ENCODE measurements around the gene APOC1. TPM values are rescaled to one million over a fixed set of nuclear protein-coding genes. Genes with fewer than 3 reads are reported as not detected.
"Not testable (repeated sequence)": the region's sequence is repeated elsewhere in the genome, so short reads cannot be mapped to it uniquely, and the experiment has no call there.

APOC1 gene
- total RNA-seq, 1 experiment from 2014 or later, result 250 TPM

DNA sequence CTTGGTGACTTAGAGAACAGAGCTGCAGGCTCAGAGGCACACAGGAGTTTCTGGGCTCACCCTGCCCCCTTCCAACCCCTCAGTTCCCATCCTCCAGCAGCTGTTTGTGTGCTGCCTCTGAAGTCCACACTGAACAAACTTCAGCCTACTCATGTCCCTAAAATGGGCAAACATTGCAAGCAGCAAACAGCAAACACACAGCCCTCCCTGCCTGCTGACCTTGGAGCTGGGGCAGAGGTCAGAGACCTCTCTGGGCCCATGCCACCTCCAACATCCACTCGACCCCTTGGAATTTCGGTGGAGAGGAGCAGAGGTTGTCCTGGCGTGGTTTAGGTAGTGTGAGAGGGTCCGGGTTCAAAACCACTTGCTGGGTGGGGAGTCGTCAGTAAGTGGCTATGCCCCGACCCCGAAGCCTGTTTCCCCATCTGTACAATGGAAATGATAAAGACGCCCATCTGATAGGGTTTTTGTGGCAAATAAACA, 9.9 kb downstream of the APOC1 start:
- H3K9me3 ChIP-seq, result no peaks in the 10 kb centered on the region
- DNase-seq, result peak in 1 of 2 experiments; percentile 59
- no TSS peak for BruUV-seq (replicated peaks)
- peaks cover 12% of the 10 kb centered on the region for H3K36me3 Mint-ChIP-seq (ENCODE audit: insufficient read depth, unreplicated experiment)
- peaks cover 1% of the 10 kb centered on the region; the same call in 1 of the 2 replicates for H3K36me3 ChIP-seq (ENCODE audit: control insufficient read depth, insufficient read depth, low read length)
- TF ChIP-seq CTCF (IDR thresholded peaks at IDR 0.05; ENCODE audit: insufficient read depth in 1 of 2, low read depth in 1 of 2, low read length in 1 of 2, severe bottlenecking in 1 of 2, unreplicated experiment in 1 of 2), result no peak
- ChIA-PET CTCF (interaction anchor here (0.5 to 0.7 kb wide), 3 partner anchors 12 to 80 kb away, joined by 3 to 6 read pairs (median 3); partner anchors contain the start of gene APOE), POLR2A (interaction anchor here (1.1 kb wide), 2 partner anchors 9 to 18 kb away, joined by 4 to 5 read pairs; partner anchors contain the start of gene APOE)
- peaks cover 16% of the 10 kb centered on the region for H3K4me1 ChIP-seq
- H3K27me3 ChIP-seq (replicated peaks; ENCODE audit: control insufficient read depth, insufficient read depth, low read length), result no peaks in the 10 kb centered on the region
- H3K9me3 Mint-ChIP-seq (ENCODE audit: unreplicated experiment), result no peaks in the 10 kb centered on the region
- peak overlapping the region; percentile 82 for H3K27ac Mint-ChIP-seq (ENCODE audit: unreplicated experiment)
- H3K4me3 ChIP-seq (ENCODE audit: low read depth, low read length), result no peak overlapping the region
- peak overlapping the region; percentile 31 for H3K4me3 Mint-ChIP-seq (ENCODE audit: unreplicated experiment)
- intact Hi-C loops (cut with micrococcal nuclease; ENCODE audit: unreplicated experiment), result no loop called here
- no peaks in the 10 kb centered on the region for H3K27me3 Mint-ChIP-seq (ENCODE audit: insufficient read depth, unreplicated experiment)
- H3K4me1 Mint-ChIP-seq (ENCODE audit: low read depth, unreplicated experiment), result peaks cover 15% of the 10 kb centered on the region

DNA sequence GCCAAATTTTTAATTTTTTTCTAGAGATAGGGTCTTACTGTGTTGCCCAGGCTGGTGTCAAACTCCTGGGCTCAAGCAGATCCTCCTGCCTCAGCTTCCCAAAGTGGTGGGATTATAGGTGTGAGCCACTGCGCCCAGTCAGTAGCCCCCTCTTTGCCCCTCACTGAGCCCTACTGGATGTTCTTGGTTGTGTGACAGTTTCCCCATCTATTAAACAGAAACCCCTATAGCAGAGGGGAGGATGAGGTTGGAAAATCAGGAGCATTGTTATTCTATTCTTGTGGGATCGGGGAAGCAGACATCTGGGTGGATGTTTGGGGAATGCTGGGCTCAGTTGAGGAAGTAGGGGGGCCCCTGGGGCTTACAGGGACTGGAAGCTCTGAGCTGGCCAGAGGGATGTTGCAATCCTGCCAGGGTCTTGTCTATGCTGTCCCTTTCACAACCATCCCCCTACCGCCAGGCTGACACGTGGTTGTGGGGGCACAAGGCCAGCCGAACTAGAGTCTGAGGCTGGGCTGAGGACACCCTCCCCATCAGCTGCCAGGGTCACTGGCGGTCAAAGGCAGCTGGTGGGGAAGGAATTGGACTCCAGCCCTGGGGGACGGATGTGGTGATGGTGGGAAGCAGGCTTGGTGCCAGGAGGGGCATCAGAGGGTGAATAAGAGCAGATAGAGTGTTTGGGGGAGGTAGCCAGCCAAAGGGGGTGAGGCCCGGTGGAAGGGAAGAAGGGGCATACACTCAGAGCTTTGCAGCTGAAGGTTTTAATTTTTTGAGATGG, 10.9 kb downstream of the APOC1 start:
- H3K27me3 Mint-ChIP-seq (ENCODE audit: insufficient read depth, unreplicated experiment), result no peaks in the 10 kb centered on the region
- H3K4me1 ChIP-seq, result peaks cover 14% of the 10 kb centered on the region
- intact Hi-C loops (cut with micrococcal nuclease; ENCODE audit: unreplicated experiment), result no loop called here
- ChIA-PET POLR2A (interaction anchor here (0.5 kb wide), 1 partner anchor 80 kb away, joined by 5 read pairs; no protein-coding TSS in a partner anchor), CTCF (no interaction called here)
- H3K9me3 ChIP-seq, result no peaks in the 10 kb centered on the region
- TF ChIP-seq CTCF (IDR thresholded peaks at IDR 0.05; ENCODE audit: insufficient read depth in 1 of 2, low read depth in 1 of 2, low read length in 1 of 2, severe bottlenecking in 1 of 2, unreplicated experiment in 1 of 2), result no peak
- no peak overlapping the region for H3K4me3 ChIP-seq (ENCODE audit: low read depth, low read length)
- peaks cover 15% of the 10 kb centered on the region for H3K4me1 Mint-ChIP-seq (ENCODE audit: low read depth, unreplicated experiment)
- H3K9me3 Mint-ChIP-seq (ENCODE audit: unreplicated experiment), result no peaks in the 10 kb centered on the region
- peaks cover 1% of the 10 kb centered on the region; the same call in 1 of the 2 replicates for H3K36me3 ChIP-seq (ENCODE audit: control insufficient read depth, insufficient read depth, low read length)
- peaks cover 12% of the 10 kb centered on the region for H3K36me3 Mint-ChIP-seq (ENCODE audit: insufficient read depth, unreplicated experiment)
- no TSS peak for BruUV-seq (replicated peaks)
- DNase-seq, result no peak
- no peak overlapping the region for H3K27ac Mint-ChIP-seq (ENCODE audit: unreplicated experiment)
- H3K4me3 Mint-ChIP-seq (ENCODE audit: unreplicated experiment), result no peak overlapping the region
- H3K27me3 ChIP-seq (replicated peaks; ENCODE audit: control insufficient read depth, insufficient read depth, low read length), result no peaks in the 10 kb centered on the region

GRCh38 chr19:44926245-44927077, 12.1 kb downstream of the APOC1 start:
- H3K27me3 ChIP-seq (replicated peaks; ENCODE audit: control insufficient read depth, insufficient read depth, low read length); H3K9me3 ChIP-seq; H3K27me3 Mint-ChIP-seq (ENCODE audit: insufficient read depth, unreplicated experiment); H3K9me3 Mint-ChIP-seq (ENCODE audit: unreplicated experiment); H3K36me3 ChIP-seq (ENCODE audit: control insufficient read depth, insufficient read depth, low read length); H3K4me1 ChIP-seq; CTCF ChIA-PET; DNase-seq; POLR2A ChIA-PET; BruUV-seq (replicated peaks); intact Hi-C loops (cut with micrococcal nuclease; ENCODE audit: unreplicated experiment); H3K4me3 ChIP-seq (ENCODE audit: low read depth, low read length): not testable (repeated sequence)
- peak overlapping the region; percentile 21 for H3K4me3 Mint-ChIP-seq (ENCODE audit: unreplicated experiment)
- peak overlapping the region; percentile 2 for H3K27ac Mint-ChIP-seq (ENCODE audit: unreplicated experiment)
- peaks cover 12% of the 10 kb centered on the region for H3K36me3 Mint-ChIP-seq (ENCODE audit: insufficient read depth, unreplicated experiment)
- peaks cover 15% of the 10 kb centered on the region for H3K4me1 Mint-ChIP-seq (ENCODE audit: low read depth, unreplicated experiment)

Data from Caco-2 (cell line).